Left lung (tissue), 10 donors: ENCODE results near the gene SLC35G6. TPM values are rescaled to one million over a fixed set of nuclear protein-coding genes. Genes with fewer than 3 reads are reported as not detected.

Source experiments
- ATAC-seq: fragments of 200-7000 bp; cut with Tn5 transposase; one replicate; pipeline ENCODE4 v1.9.1; 2020; ENCODE audit warnings: moderate library complexity
- DNase-seq, 4 donors: peaks; one replicate each; pipeline ENCODE4 v3.0.0-alpha.2; 2013 to 2020
- H3K27ac ChIP-seq, 2 donors: fragments of 200-600 bp; sonication (generic) in 1 of 2; one replicate each; pipeline versions ENCODE4 v1.5.0 to v1.8.0; 2020 to 2021
- H3K27me3 ChIP-seq, 2 donors: fragments of 200-600 bp; sonication (generic) in 1 of 2; one replicate each; pipeline versions ENCODE4 v1.5.0 to v1.8.0; 2020 to 2021
- H3K36me3 ChIP-seq, 2 donors: fragments of 200-600 bp; sonication (generic) in 1 of 2; one replicate each; pipeline versions ENCODE4 v1.5.0 to v1.8.0; 2020 to 2021
- H3K4me1 ChIP-seq, 2 donors: fragments of 200-600 bp; one replicate each; pipeline ENCODE4 v1.8.0; 2021
- H3K4me3 ChIP-seq, 2 donors: fragments of 200-600 bp; sonication (generic) in 1 of 2; one replicate each; pipeline versions ENCODE4 v1.5.0 to v1.8.0; 2020 to 2021; ENCODE audit warnings: mild to moderate bottlenecking in 1 of 2
- H3K9me3 ChIP-seq, 2 donors: fragments of 200-600 bp; sonication (generic) in 1 of 2; one replicate each; pipeline versions ENCODE4 v1.5.0 to v1.8.0; 2020 to 2021
- CTCF ChIP-seq, 2 donors: fragments of 200-600 bp; sonication (generic) in 1 of 2; IDR thresholded peaks; one replicate each; pipeline versions ENCODE4 v1.5.0 to v1.8.0; 2021; ENCODE audit warnings: antibody characterized with exemption in 2 of 2
- intact Hi-C, 2 donors: fragments of 100-400 bp; cut with DNase I; formaldehyde crosslinking; loops; one replicate each; pipeline versions ENCODE4 v1.11.2 to v1.14.2; 2022
- polyA plus RNA-seq, 6 donors: library from polyadenylated mRNA; unstranded; fragments of 120-200 nt; gene quantifications; one replicate each; pipeline ENCODE4 v1.2.1, GENCODE V29; 2013; ENCODE audit not compliant: insufficient read length in 6 of 6
- total RNA-seq, 2 donors: library from RNA; stranded (reverse); fragmentation: NEBNext Ultra II Directional; extraction: Animal tissue kit (Norgen Biotek cat#: 25700); gene quantifications; one replicate each; pipeline ENCODE4 v1.2.1, GENCODE V29; 2021
- donor health status: DM: no; HTN: yes; CAD: no.
- donor health status: DM: no; HTN: no; CAD: no.

The SLC35G6 gene
- total and polyA plus RNA-seq, 8 donors = 0.17 to 0.35 (median 0.35) TPM; not detected in 2

GRCh38 chr17:7512824-7513540 lies 31.7 kb downstream of the SLC35G6 start:
- no peak overlapping the region for H3K27ac ChIP-seq
- H3K36me3 ChIP-seq = peaks cover 0 to 70% of the 10 kb centered on the region in 2 donors
- TF ChIP-seq CTCF (IDR thresholded peaks at IDR 0.05) = no peak
- no peaks in the 10 kb centered on the region for H3K9me3 ChIP-seq
- DNase-seq (no peak), ATAC-seq (no peak)
- H3K27me3 ChIP-seq = no peaks in the 10 kb centered on the region
- no peak overlapping the region for H3K4me3 ChIP-seq
- peaks cover 4 to 16% of the 10 kb centered on the region in 2 donors for H3K4me1 ChIP-seq
- intact Hi-C loops = loop anchor here in 1 of 2 donors (5.0 kb wide), 1 partner anchor 49 kb away; the partner anchor contains the start of gene SENP3

GRCh38 chr17:7513850-7514419 lies 32.7 kb downstream of the SLC35G6 start:
- no peak for ATAC-seq
- Histone ChIP-seq H3K36me3 (peaks cover 0 to 61% of the 10 kb centered on the region in 2 donors), H3K27me3 (no peaks in the 10 kb centered on the region), H3K27ac (no peak overlapping the region), H3K4me1 (peaks cover 4 to 16% of the 10 kb centered on the region in 2 donors), H3K4me3 (no peak overlapping the region), H3K9me3 (no peaks in the 10 kb centered on the region)
- intact Hi-C loops = loop anchor here in 1 of 2 donors (5.0 kb wide), 1 partner anchor 48 kb away; the partner anchor contains the start of gene SENP3
- DNase-seq = no peak
- TF ChIP-seq CTCF (IDR thresholded peaks at IDR 0.05) = no peak

- no peak overlapping the region for H3K4me3 ChIP-seq
- H3K27me3 ChIP-seq = no peaks in the 10 kb centered on the region
- peaks cover 4 to 16% of the 10 kb centered on the region in 2 donors for H3K4me1 ChIP-seq
- H3K9me3 ChIP-seq = no peaks in the 10 kb centered on the region
- H3K27ac ChIP-seq = peak overlapping the region in 1 of 2 donors; percentile 15
- DNase-seq = no peak
- peak; percentile 53 for ATAC-seq
- no peak for TF ChIP-seq CTCF (IDR thresholded peaks at IDR 0.05)
- intact Hi-C loops = no loop called here
- peaks cover 0 to 40% of the 10 kb centered on the region in 2 donors for H3K36me3 ChIP-seq
Measured at GRCh38 chr17:7515911-7516610, 34.8 kb downstream of the SLC35G6 start.

- intact Hi-C loops = no loop called here
- DNase-seq = no peak
- Histone ChIP-seq H3K9me3 (peaks cover 0 to 3% of the 10 kb centered on the region in 2 donors), H3K4me3 (no peak overlapping the region), H3K36me3 (no peaks in the 10 kb centered on the region), H3K4me1 (no peaks in the 10 kb centered on the region), H3K27me3 (no peaks in the 10 kb centered on the region), H3K27ac (no peak overlapping the region)
- TF ChIP-seq CTCF (IDR thresholded peaks at IDR 0.05) = peak; percentile 21 to 57
- peak; percentile 45 for ATAC-seq
Measured at GRCh38 chr17:7523033-7523432, 41.8 kb downstream of the SLC35G6 start.

- intact Hi-C loops = no loop called here
- Histone ChIP-seq H3K27ac (no peak overlapping the region), H3K27me3 (no peaks in the 10 kb centered on the region), H3K9me3 (peaks cover 0 to 26% of the 10 kb centered on the region in 2 donors), H3K4me3 (no peak overlapping the region), H3K36me3 (no peaks in the 10 kb centered on the region), H3K4me1 (no peaks in the 10 kb centered on the region)
- DNase-seq (no peak), ATAC-seq (no peak)
- no peak for TF ChIP-seq CTCF (IDR thresholded peaks at IDR 0.05)
Measured at GRCh38 chr17:7528842-7529241, 47.6 kb downstream of the SLC35G6 start.
